OCI-LY7 (cell line): Measurements from ENCODE around the gene DDN. TPM values are rescaled to one million over a fixed set of nuclear protein-coding genes. Genes with fewer than 3 reads are reported as not detected.

Experiments
- Bru-seq: library from RNA; stranded (reverse); fragments of 400-500 nt; gene quantifications from one replicate; lab custom pipeline; 2021; lab: Mats Ljungman, UMichigan
- BruChase-seq, 2 experiments: library from RNA; stranded (reverse); fragments of 400-500 nt; gene quantifications; one replicate each; lab custom pipeline; 2021; lab: Mats Ljungman, UMichigan
- BruUV-seq: library from RNA; stranded (reverse); fragments of 400-500 nt; replicated peaks from 2 replicates; lab custom pipeline; 2021; lab: Mats Ljungman, UMichigan
- CTCF ChIA-PET: fragments of 300-600 bp; sonication (Branson Sonifier 250); formaldehyde crosslinking; loops from one replicate; lab custom pipeline; 2022; ENCODE audit warnings: antibody characterized with exemption; ENCODE audit not compliant: unreplicated experiment; lab: Charles Lee
- POLR2A ChIA-PET: fragments of 300-600 bp; sonication (Branson Sonifier 250); formaldehyde crosslinking; loops from one replicate; lab custom pipeline; 2022; ENCODE audit warnings: antibody characterized with exemption; lab: Charles Lee
- DNase-seq: peaks from one replicate; pipeline ENCODE4 v3.0.0-alpha.2; 2015; ENCODE audit warnings: low spot score
- H2AFZ ChIP-seq: fragments of 200-600 bp; sonication (generic), shearing (Covaris generic); 2 replicates; pipeline ENCODE4 v1.6.1; 2014; ENCODE audit warnings: mild to moderate bottlenecking, antibody characterized with exemption, low read length, moderate library complexity
- H3K27ac ChIP-seq: fragments of 200-600 bp; sonication (generic); 2 replicates; pipeline ENCODE4 v1.5.1; 2014; ENCODE audit warnings: mixed run types, low read depth, mild to moderate bottlenecking, moderate library complexity, low read length, inconsistent platforms; ENCODE audit not compliant: poor library complexity, severe bottlenecking
- H3K36me3 ChIP-seq: fragments of 200-600 bp; sonication (generic); 2 replicates; pipeline ENCODE4 v1.6.1; 2014; ENCODE audit warnings: mild to moderate bottlenecking, antibody characterized with exemption, low read length, moderate library complexity, mixed read lengths; ENCODE audit not compliant: insufficient read depth
- H3K4me1 ChIP-seq: fragments of 200-600 bp; sonication (generic); 2 replicates; pipeline ENCODE4 v1.5.1; 2014; ENCODE audit warnings: mild to moderate bottlenecking, low read length; ENCODE audit not compliant: insufficient read depth, poor library complexity, severe bottlenecking
- H3K4me2 ChIP-seq: fragments of 200-600 bp; sonication (generic); 2 replicates; pipeline ENCODE4 v1.6.1; 2014; ENCODE audit warnings: mild to moderate bottlenecking, low read length
- H3K4me3 ChIP-seq: fragments of 200-600 bp; sonication (generic); 2 replicates; pipeline ENCODE4 v1.5.1; 2014; ENCODE audit warnings: mild to moderate bottlenecking, low read depth, low read length; ENCODE audit not compliant: poor library complexity, severe bottlenecking
- H3K79me2 ChIP-seq: fragments of 200-600 bp; sonication (generic); 2 replicates; pipeline ENCODE4 v1.6.1; 2016; ENCODE audit warnings: low read depth, mild to moderate bottlenecking, low read length, moderate library complexity, mixed read lengths; ENCODE audit not compliant: insufficient read depth
- H3K9me2 ChIP-seq: fragments of 200-600 bp; sonication (generic); 2 replicates; pipeline ENCODE4 v1.6.1; 2016; ENCODE audit warnings: mild to moderate bottlenecking, low read length, mixed read lengths; ENCODE audit not compliant: insufficient read depth
- H3K9me3 ChIP-seq: fragments of 200-600 bp; sonication (generic); 2 replicates; pipeline ENCODE4 v1.6.1; 2014; ENCODE audit warnings: mild to moderate bottlenecking, mixed run types, low read length, mixed read lengths
- H4K20me1 ChIP-seq: fragments of 200-600 bp; sonication (generic); 2 replicates; pipeline ENCODE4 v1.6.1; 2014; ENCODE audit warnings: mild to moderate bottlenecking, antibody characterized with exemption, low read length, moderate library complexity, mixed read lengths; ENCODE audit not compliant: insufficient read depth
- EZH2phosphoT487 ChIP-seq: fragments of 200-600 bp; sonication (generic); IDR thresholded peaks from 2 replicates; pipeline ENCODE4 v1.6.1; 2018; ENCODE audit warnings: low read depth, borderline replicate concordance, mild to moderate bottlenecking, mixed run types, antibody characterized with exemption, low read length, moderate library complexity, mixed read lengths
- intact Hi-C: fragments of 100-400 bp; cut with micrococcal nuclease; formaldehyde crosslinking; loops from one replicate; pipeline ENCODE4 v1.10.0; 2022; ENCODE audit not compliant: unreplicated experiment
- long read RNA-seq: library from polyadenylated mRNA; stranded (forward); transcript quantifications from one replicate; pipeline ENCODE4 v2.0.0, GENCODE V29; 2022
- total RNA-seq, 2 experiments: library from RNA; depleted of rRNA in 1 of 2; stranded (reverse); fragments of >200 nt in 1 of 2; shearing (Covaris generic) in 1 of 2; gene quantifications; 2 replicates each; pipeline ENCODE4 v1.2.3, GENCODE V29; 2014 to 2022
- TF ChIP-seq, protein P1 (sequence below): fragments of 200-600 bp; sonication (generic); conservative IDR thresholded peaks from 2 replicates; pipeline ENCODE4 v1.5.1; 2014; ENCODE audit warnings: mild to moderate bottlenecking, antibody characterized with exemption, low read length, moderate library complexity, mixed read lengths

The DDN gene
- 0.13 and 0.23 TPM in 2 replicates for total RNA-seq (2014; rRNA removed; shearing (Covaris generic))
- 0.18 TPM in 1 of 2 replicates, not detected in the other for total RNA-seq (2022)
- percentile 28 among the genes with signal in this experiment for Bru-seq, nascent RNA
- BruChase-seq, experiment 1, labeled RNA remaining after a 6-hour chase, result percentile 14 among the genes with signal in this experiment
- BruChase-seq, experiment 2, labeled RNA remaining after a 2-hour chase, result percentile 22 among the genes with signal in this experiment
- long read RNA-seq, result 0 reads

DNA sequence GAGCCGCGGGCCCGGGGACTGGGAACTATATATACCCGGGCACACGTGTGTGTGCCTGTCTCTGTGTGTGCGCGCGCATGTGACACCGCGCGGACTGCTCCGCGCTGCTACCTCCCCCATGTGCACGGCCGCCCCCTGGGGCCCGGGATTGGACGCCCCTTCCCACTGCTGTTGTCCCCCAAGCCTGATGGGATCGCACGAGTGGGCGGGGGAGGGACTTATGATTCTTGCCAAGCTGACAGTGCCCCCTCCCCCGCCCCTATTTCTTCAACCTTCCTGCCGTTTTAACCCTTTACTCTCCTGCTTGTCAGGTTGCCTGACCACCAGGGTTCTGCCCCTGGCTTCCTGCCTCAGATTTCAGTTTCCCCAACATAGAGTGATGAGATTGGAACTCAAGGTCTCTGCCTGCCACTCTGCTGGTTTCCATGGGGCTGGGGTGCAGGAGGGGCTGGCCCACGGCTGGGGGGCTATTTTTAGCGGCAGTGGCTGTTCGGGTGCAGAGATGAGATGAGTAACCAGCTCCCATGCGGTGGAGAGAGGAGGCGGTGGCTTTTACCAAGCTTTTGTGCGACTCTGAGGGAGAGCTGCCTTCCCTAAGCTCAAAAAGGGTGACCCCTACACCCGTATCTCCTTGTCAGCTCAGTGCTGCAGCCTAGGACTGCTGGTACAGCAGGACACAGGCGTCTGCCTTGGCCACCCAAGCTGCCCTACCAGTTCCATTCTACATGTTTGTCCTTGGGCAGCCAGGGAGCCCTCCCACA, at the start of gene DDN:
Gene DDN, minus strand, starts transcription at position 5 of the 761 bp plus-strand sequence. CDS start 88 bp downstream, outside the sequence.
- ChIA-PET CTCF (interaction anchor here (0.7 to 0.8 kb wide), 2 partner anchors 42 to 89 kb away, joined by 3 read pairs; partner anchors contain the start of gene ARF3), POLR2A (interaction anchor here (1.1 to 1.2 kb wide), 3 partner anchors 12 to 135 kb away, joined by 3 to 6 read pairs (median 3); no protein-coding TSS in a partner anchor)
- no TSS peak for BruUV-seq
- Histone ChIP-seq H3K4me2 (peak within 1 kb of the TSS; percentile 68), H3K9me3 (no peaks in the 10 kb centered on the region), H3K27ac (no peak within 1 kb of the TSS), H3K36me3 (peaks cover 19% of the 10 kb centered on the region), H3K9me2 (no peaks in the 10 kb centered on the region), H4K20me1 (no peaks in the 10 kb centered on the region), H3K4me1 (peaks cover 30% of the 10 kb centered on the region), H3K4me3 (peak within 1 kb of the TSS; percentile 34), H2AFZ (no peak within 1 kb of the TSS), H3K79me2 (no peaks in the 10 kb centered on the region)
- DNase-seq, result peak; percentile 40
- intact Hi-C loops, result loop anchor here (5.0 kb wide), 1 partner anchor 98 kb away; no protein-coding TSS in a partner anchor
- no peak for TF ChIP-seq EZH2phosphoT487
- TF ChIP-seq, protein P1, sequence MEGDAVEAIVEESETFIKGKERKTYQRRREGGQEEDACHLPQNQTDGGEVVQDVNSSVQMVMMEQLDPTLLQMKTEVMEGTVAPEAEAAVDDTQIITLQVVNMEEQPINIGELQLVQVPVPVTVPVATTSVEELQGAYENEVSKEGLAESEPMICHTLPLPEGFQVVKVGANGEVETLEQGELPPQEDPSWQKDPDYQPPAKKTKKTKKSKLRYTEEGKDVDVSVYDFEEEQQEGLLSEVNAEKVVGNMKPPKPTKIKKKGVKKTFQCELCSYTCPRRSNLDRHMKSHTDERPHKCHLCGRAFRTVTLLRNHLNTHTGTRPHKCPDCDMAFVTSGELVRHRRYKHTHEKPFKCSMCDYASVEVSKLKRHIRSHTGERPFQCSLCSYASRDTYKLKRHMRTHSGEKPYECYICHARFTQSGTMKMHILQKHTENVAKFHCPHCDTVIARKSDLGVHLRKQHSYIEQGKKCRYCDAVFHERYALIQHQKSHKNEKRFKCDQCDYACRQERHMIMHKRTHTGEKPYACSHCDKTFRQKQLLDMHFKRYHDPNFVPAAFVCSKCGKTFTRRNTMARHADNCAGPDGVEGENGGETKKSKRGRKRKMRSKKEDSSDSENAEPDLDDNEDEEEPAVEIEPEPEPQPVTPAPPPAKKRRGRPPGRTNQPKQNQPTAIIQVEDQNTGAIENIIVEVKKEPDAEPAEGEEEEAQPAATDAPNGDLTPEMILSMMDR, result no peak; the same call in 1 of the 2 replicates

DNA sequence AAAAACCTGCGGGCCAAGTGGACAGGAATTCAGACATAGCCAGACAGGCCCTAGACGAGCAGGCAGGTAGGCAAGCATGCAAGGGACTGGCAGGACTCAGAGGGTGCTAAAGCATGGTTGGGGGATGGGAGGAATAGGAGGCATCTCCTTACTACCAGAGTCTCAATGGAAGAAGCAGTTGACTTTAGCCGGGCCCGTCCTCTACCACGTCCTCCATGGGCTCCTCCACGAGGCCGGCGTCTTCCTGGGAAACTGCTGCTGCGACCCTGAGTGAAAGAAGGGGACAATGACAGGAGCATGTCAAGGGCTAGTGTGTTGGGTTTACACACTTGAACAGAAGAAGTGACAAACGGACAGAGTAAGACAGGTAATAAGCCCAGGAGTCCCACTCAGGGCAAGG, 49.8 kb upstream of the DDN start:
- Histone ChIP-seq H3K27ac (no peak overlapping the region), H2AFZ (no peak overlapping the region), H3K36me3 (peaks cover 100% of the 10 kb centered on the region), H3K4me3 (no peak overlapping the region), H3K9me2 (no peaks in the 10 kb centered on the region), H3K4me1 (no peaks in the 10 kb centered on the region), H3K4me2 (no peak overlapping the region), H3K79me2 (no peaks in the 10 kb centered on the region), H3K9me3 (no peaks in the 10 kb centered on the region), H4K20me1 (no peaks in the 10 kb centered on the region)
- ChIA-PET POLR2A (interaction anchor here (0.6 kb wide), 1 partner anchor 29 kb away, joined by 3 read pairs; no protein-coding TSS in a partner anchor), CTCF (no interaction called here)
- DNase-seq, result no peak
- intact Hi-C loops, result no loop called here
- BruUV-seq, result no TSS peak
- no peak for TF ChIP-seq EZH2phosphoT487
- TF ChIP-seq, protein P1, result no peak
